GM23338 (cell line): ENCODE measurements around the gene PTPRE.

Source experiments
- CTCF ChIP-seq, 2 experiments: fragments of 200-600 bp in 1 of 2; sonication (generic) in 1 of 2; conservative IDR thresholded peaks; 2 replicates each; pipeline versions ENCODE4 v1.5.1 to v1.6.1; 2016 to 2017; ENCODE audit warnings: antibody characterized with exemption in 2 of 2, low read depth in 2 of 2, mild to moderate bottlenecking in 2 of 2, moderate library complexity in 1 of 2
- EZH2 ChIP-seq: fragments of 200-600 bp; sonication (generic); IDR thresholded peaks from one replicate; pipeline ENCODE4 v1.8.0; 2017; ENCODE audit warnings: antibody characterized with exemption, mild to moderate bottlenecking, low read depth; ENCODE audit not compliant: unreplicated experiment
- EZH2phosphoT487 ChIP-seq: fragments of 200-600 bp; sonication (generic); IDR thresholded peaks from one replicate; pipeline ENCODE4 v1.8.1; 2018; ENCODE audit warnings: antibody characterized with exemption; ENCODE audit not compliant: unreplicated experiment
- REST ChIP-seq: IDR thresholded peaks from one replicate; pipeline ENCODE4 v1.6.1; 2018; ENCODE audit warnings: antibody characterized with exemption; ENCODE audit not compliant: unreplicated experiment

- TF ChIP-seq REST (no peak), EZH2phosphoT487 (no peak), CTCF (conservative IDR thresholded peaks at IDR 0.05; ENCODE audit: low read depth in 2 of 2) (no peak), EZH2 (no peak)
These were observed 209.3 kb downstream of the PTPRE start for GRCh38 chr10:128116187-128116586.
